HG02642 (cell line): ENCODE results near the gene CAMTA1.

Experiments used
- ATAC-seq: cut with Tn5 transposase; IDR thresholded peaks from one replicate; pipeline ENCODE4 v1.9.1; 2021; ENCODE audit warnings: mild to moderate bottlenecking; ENCODE audit not compliant: unreplicated experiment, poor library complexity

The CAMTA1 gene

GRCh38 chr1:7479571-7479970 is 694.3 kb downstream of the CAMTA1 start:
- no peak for ATAC-seq

- no peak for ATAC-seq
These were observed 695.9 kb downstream of the CAMTA1 start for GRCh38 chr1:7481194-7481593.

- ATAC-seq, result no peak
These were observed 696.8 kb downstream of the CAMTA1 start for GRCh38 chr1:7482077-7482476.

- no peak for ATAC-seq
These were observed 697.7 kb downstream of the CAMTA1 start for GRCh38 chr1:7482772-7483495.

- ATAC-seq, result no peak
These were observed 698.6 kb downstream of the CAMTA1 start for GRCh38 chr1:7483634-7484383.

GRCh38 chr1:7485086-7485780 is 700.0 kb downstream of the CAMTA1 start:
- ATAC-seq, result no peak

GRCh38 chr1:7485826-7486225 is 700.6 kb downstream of the CAMTA1 start:
- no peak for ATAC-seq

GRCh38 chr1:7487766-7488474 is 702.7 kb downstream of the CAMTA1 start:
- no peak for ATAC-seq

GRCh38 chr1:7488475-7488842 is 703.2 kb downstream of the CAMTA1 start:
- no peak for ATAC-seq

GRCh38 chr1:7489586-7489985 is 704.3 kb downstream of the CAMTA1 start:
- no peak for ATAC-seq

GRCh38 chr1:7490576-7490975 is 705.3 kb downstream of the CAMTA1 start:
- ATAC-seq, result no peak

GRCh38 chr1:7491109-7491817 is 706.0 kb downstream of the CAMTA1 start:
- ATAC-seq, result no peak

- no peak for ATAC-seq
These were observed 706.5 kb downstream of the CAMTA1 start for GRCh38 chr1:7491818-7492173.

- ATAC-seq, result no peak
These were observed 708.6 kb downstream of the CAMTA1 start for GRCh38 chr1:7493711-7494454.

GRCh38 chr1:7495962-7496361 is 710.7 kb downstream of the CAMTA1 start:
- ATAC-seq, result no peak

GRCh38 chr1:7497107-7497637 is 711.9 kb downstream of the CAMTA1 start:
- no peak for ATAC-seq

GRCh38 chr1:7500381-7501083 is 715.3 kb downstream of the CAMTA1 start:
- no peak for ATAC-seq

- ATAC-seq, result no peak
These were observed 715.8 kb downstream of the CAMTA1 start for GRCh38 chr1:7501084-7501491.
